ENCODE measurements around the gene HCFC1. TPM values are rescaled to one million over a fixed set of nuclear protein-coding genes. Genes with fewer than 3 reads are reported as not detected.

The HCFC1 gene
- polyA plus RNA-seq, 1 of the 3 experiments (the other 2 are of a cell fraction): 9.5 TPM

DNA sequence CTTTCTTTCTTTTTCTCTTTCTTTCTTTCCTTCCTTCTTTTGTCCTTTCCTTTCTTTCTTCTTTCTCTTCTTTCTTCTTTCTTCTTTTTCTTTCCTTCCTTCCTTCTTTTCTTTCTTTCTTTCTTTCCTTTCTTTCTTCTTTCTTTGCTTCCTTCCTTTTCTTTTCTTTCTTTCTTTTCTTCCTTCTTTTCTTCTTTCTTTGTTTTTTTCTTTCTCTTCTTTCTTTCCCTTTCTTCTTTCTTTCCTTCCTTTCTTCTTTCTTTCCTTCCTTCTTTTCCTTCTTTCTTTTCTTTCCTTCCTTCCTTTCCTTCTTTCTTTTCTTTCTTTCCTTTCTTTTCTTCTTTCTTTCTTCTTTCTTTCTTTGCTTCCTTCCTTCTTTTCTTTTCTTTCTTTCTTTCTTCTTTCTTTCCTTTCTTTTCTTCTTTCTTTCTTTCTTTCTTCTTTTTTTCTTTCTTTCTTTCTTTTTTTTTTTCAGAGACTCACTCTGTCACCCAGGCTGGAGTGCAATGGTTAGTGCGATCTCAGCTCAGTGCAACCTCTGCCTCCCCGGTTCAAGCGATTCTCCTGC lies 19.5 kb upstream of the HCFC1 start:
- POLR2A ChIA-PET: no interaction called here
- H4K20me1 ChIP-seq (ENCODE audit: insufficient read depth): peaks cover 3% of the 10 kb centered on the region; the same call in 1 of the 2 replicates
- no peaks in the 10 kb centered on the region for H3K9me3 ChIP-seq
- H3K4me1 ChIP-seq (ENCODE audit: control insufficient read depth in 1 of 2, insufficient read depth in 2 of 2, low read depth in 1 of 2, low read length in 1 of 2): no peaks in the 10 kb centered on the region
- H3K36me3 ChIP-seq (replicated peaks in 1 of 2; ENCODE audit: control insufficient read depth in 1 of 2, insufficient read depth in 2 of 2, low read length in 1 of 2): no peaks in the 10 kb centered on the region
- no peaks in the 10 kb centered on the region for H3F3A ChIP-seq (replicated peaks; ENCODE audit: insufficient read depth)
- CTCF ChIA-PET: no interaction called here
- no peaks in the 10 kb centered on the region for H3K79me2 ChIP-seq (ENCODE audit: insufficient read depth)
- H3K9me2 ChIP-seq: no peaks in the 10 kb centered on the region
- H3K4me2 ChIP-seq: no peak overlapping the region
- no peak for DNase-seq
- no peak overlapping the region for H2AFZ ChIP-seq (ENCODE audit: low read depth)
- H3K4me3 ChIP-seq (ENCODE audit: low read depth in 2 of 2, low read length in 1 of 2): no peak overlapping the region
- no peak for TF ChIP-seq GABPA (IDR thresholded peaks at IDR 0.05; ENCODE audit: low read depth)
- no peak for TF ChIP-seq MEF2A (IDR thresholded peaks at IDR 0.05; ENCODE audit: borderline replicate concordance, low read depth)
- no peak for TF ChIP-seq RXRA (IDR thresholded peaks at IDR 0.05; ENCODE audit: borderline replicate concordance, low read depth)
- TF ChIP-seq RAD21 (IDR thresholded peaks at IDR 0.05; ENCODE audit: low read length): no peak
- no peak for TF ChIP-seq FOXJ3 (CRISPR knock-in tag; IDR thresholded peaks at IDR 0.05)
- no peak for TF ChIP-seq USF2 (IDR thresholded peaks at IDR 0.05; ENCODE audit: borderline replicate concordance, low read depth, low read length)
- no peak for TF ChIP-seq ELF1 (IDR thresholded peaks at IDR 0.05)
- no peak for TF ChIP-seq TAF1 (IDR thresholded peaks at IDR 0.05; ENCODE audit: borderline replicate concordance, low read depth, low read length)
- TF ChIP-seq, protein P1, sequence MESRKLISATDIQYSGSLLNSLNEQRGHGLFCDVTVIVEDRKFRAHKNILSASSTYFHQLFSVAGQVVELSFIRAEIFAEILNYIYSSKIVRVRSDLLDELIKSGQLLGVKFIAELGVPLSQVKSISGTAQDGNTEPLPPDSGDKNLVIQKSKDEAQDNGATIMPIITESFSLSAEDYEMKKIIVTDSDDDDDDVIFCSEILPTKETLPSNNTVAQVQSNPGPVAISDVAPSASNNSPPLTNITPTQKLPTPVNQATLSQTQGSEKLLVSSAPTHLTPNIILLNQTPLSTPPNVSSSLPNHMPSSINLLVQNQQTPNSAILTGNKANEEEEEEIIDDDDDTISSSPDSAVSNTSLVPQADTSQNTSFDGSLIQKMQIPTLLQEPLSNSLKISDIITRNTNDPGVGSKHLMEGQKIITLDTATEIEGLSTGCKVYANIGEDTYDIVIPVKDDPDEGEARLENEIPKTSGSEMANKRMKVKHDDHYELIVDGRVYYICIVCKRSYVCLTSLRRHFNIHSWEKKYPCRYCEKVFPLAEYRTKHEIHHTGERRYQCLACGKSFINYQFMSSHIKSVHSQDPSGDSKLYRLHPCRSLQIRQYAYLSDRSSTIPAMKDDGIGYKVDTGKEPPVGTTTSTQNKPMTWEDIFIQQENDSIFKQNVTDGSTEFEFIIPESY (IDR thresholded peaks at IDR 0.05; ENCODE audit: borderline replicate concordance, low read depth): no peak
- TF ChIP-seq, protein P2, sequence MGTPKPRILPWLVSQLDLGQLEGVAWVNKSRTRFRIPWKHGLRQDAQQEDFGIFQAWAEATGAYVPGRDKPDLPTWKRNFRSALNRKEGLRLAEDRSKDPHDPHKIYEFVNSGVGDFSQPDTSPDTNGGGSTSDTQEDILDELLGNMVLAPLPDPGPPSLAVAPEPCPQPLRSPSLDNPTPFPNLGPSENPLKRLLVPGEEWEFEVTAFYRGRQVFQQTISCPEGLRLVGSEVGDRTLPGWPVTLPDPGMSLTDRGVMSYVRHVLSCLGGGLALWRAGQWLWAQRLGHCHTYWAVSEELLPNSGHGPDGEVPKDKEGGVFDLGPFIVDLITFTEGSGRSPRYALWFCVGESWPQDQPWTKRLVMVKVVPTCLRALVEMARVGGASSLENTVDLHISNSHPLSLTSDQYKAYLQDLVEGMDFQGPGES (IDR thresholded peaks at IDR 0.05; ENCODE audit: low read depth, low read length): no peak
- TF ChIP-seq FOSL2 (IDR thresholded peaks at IDR 0.05; ENCODE audit: borderline replicate concordance, low read depth): no peak
- no peak for TF ChIP-seq RFX5 (IDR thresholded peaks at IDR 0.05; ENCODE audit: low read length)
- TF ChIP-seq, protein P3, sequence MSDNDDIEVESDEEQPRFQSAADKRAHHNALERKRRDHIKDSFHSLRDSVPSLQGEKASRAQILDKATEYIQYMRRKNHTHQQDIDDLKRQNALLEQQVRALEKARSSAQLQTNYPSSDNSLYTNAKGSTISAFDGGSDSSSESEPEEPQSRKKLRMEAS (IDR thresholded peaks at IDR 0.05; ENCODE audit: low read depth): no peak
- TF ChIP-seq EZH2phosphoT487 (IDR thresholded peaks at IDR 0.05; ENCODE audit: borderline replicate concordance, low read depth): no peak
- no peak overlapping the region for H3K27ac ChIP-seq (ENCODE audit: low read depth in 2 of 2, low read length in 1 of 2)
- H3K9ac ChIP-seq: no peak overlapping the region
- peaks cover 11% of the 10 kb centered on the region for H3K27me3 ChIP-seq (ENCODE audit: insufficient read depth)
- 99% methylated on average over 3 of the region's 3 CpGs for WGBS (ENCODE audit: low lambda C conversion rate)
